ENCODE measurements around the gene SMC5.

The SMC5 gene

DNA sequence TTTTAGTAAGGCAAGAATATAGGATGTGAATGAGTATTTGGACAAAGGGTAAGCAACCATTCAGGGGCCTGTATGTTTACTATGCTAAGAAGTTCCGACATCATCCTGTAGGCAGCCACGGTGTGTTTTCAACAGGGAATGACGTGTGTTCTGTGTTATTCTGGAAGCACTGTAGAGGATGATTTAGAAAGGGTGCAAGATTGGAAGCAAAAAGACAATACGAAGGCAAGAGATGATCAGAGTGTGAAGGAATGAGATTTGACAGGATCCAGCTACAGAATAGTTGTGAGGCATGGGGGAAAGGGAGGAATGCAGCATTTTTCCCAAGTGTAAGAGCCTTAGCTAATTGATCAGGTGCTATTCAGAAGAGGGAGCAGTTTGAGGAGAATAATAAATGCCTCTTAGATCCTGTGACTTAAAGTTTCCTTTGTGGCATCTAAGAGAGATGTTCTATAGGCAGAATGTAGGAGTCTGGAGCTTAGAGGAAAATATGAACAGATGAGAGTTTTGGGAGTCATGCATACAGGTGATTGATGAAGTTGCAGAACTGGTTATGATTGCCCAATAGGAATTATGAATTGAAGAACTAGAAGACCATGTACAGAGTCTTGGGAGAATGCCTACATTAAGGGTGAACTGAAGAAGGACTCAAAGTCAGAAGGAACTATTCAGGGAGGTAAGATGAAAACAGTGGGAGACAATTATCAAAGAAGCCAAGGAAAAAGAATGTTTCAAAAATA, 2.5 kb downstream of the SMC5 start:
- in situ Hi-C loops (cut with MboI; ENCODE audit: low pct_unique_long_range_greater_than_20kb, low sequenced_read_pairs, unreplicated experiment), result no loop called here
- no peak for DNase-seq (ENCODE audit: low spot score)
- TF ChIP-seq, protein P1, sequence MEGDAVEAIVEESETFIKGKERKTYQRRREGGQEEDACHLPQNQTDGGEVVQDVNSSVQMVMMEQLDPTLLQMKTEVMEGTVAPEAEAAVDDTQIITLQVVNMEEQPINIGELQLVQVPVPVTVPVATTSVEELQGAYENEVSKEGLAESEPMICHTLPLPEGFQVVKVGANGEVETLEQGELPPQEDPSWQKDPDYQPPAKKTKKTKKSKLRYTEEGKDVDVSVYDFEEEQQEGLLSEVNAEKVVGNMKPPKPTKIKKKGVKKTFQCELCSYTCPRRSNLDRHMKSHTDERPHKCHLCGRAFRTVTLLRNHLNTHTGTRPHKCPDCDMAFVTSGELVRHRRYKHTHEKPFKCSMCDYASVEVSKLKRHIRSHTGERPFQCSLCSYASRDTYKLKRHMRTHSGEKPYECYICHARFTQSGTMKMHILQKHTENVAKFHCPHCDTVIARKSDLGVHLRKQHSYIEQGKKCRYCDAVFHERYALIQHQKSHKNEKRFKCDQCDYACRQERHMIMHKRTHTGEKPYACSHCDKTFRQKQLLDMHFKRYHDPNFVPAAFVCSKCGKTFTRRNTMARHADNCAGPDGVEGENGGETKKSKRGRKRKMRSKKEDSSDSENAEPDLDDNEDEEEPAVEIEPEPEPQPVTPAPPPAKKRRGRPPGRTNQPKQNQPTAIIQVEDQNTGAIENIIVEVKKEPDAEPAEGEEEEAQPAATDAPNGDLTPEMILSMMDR (IDR thresholded peaks at IDR 0.05; ENCODE audit: extremely low read depth, insufficient read depth, missing control alignments), result no peak

DNA sequence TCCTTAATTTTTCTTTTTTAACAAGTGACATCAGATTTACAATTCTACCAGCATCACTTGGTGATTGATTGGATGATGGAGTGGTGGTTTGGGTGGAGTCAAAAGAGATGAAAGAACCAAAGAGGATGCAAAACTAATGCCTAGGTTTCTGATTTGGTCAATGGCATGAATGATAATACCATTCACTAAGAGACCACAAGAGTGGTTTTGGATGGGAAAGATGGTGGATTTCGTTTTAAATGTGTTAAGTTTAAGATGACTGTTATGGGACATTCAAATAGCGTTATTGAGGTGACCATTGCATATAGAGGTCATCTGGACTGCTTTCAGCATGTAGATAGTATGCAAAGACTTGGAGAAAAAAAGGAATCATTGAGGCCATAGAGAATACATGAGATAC, 3.6 kb downstream of the SMC5 start:
- in situ Hi-C loops (cut with MboI; ENCODE audit: low pct_unique_long_range_greater_than_20kb, low sequenced_read_pairs, unreplicated experiment), result no loop called here
- no peak for DNase-seq (ENCODE audit: low spot score)
- TF ChIP-seq, protein P1 (IDR thresholded peaks at IDR 0.05; ENCODE audit: extremely low read depth, insufficient read depth, missing control alignments), result no peak

DNA sequence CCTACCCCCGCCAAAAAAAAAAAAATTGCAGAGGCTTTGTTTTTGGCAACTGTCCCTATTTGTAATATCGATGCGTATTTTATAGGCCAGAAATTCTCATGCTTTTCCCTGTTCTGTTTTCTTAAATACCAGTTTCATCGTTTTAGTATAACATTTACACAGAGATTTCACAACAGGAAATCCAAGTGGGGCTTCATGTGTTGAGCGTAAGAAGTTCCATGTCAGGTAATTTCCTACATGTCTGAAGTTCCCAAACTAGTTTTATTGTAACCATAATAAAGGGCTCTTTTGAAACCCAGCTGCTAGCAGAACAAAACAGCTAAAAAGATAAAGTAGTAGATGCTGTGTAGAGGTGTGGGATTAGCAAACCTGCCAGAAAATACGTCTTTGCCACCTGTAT, 4.2 kb downstream of the SMC5 start:
- in situ Hi-C loops (cut with MboI; ENCODE audit: low pct_unique_long_range_greater_than_20kb, low sequenced_read_pairs, unreplicated experiment), result no loop called here

DNA sequence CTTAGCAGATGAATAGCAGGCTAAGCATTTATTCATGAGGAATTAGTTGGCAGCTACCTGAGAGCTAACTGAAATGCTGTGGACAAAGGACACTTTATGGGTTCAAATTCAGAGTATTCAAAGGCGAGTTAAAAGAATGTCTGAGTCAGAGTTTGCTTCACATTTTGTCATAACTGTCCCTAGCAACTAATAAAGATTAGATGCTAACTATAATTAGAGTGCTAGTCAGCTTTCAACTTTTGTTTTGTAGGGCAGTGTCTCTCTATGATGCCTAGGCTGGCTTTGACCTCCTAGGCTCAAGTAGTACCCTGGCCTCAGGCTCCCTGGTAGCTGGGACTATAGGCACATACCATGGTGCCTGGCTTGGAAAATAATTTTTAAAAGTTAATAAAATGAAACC, 4.6 kb downstream of the SMC5 start:
- no peak for DNase-seq (ENCODE audit: low spot score)
- TF ChIP-seq, protein P1 (IDR thresholded peaks at IDR 0.05; ENCODE audit: extremely low read depth, insufficient read depth, missing control alignments), result no peak
- in situ Hi-C loops (cut with MboI; ENCODE audit: low pct_unique_long_range_greater_than_20kb, low sequenced_read_pairs, unreplicated experiment), result no loop called here

More for the DNA sequence above, 4.2 kb downstream of the SMC5 start:
- no peak for DNase-seq (ENCODE audit: low spot score)
- TF ChIP-seq, protein P1 (IDR thresholded peaks at IDR 0.05; ENCODE audit: extremely low read depth, insufficient read depth, missing control alignments), result no peak

DNA sequence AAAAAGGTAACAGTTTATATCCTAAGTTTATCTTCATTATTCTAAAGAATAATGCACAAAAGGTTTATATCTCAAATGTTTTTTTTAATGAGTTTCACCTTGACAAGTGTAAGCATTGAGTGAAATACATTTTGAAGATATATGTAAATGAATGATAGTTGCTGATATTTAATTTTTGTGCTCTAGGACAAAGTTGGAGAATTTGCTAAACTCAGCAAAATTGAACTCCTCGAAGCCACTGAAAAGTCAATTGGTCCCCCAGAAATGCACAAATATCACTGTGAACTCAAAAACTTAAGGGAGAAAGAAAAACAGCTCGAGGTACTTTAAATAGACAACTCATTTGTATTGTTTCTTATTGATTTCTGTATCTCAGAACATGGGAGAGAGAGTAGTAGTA, 19.5 kb downstream of the SMC5 start:
- TF ChIP-seq, protein P1 (IDR thresholded peaks at IDR 0.05; ENCODE audit: extremely low read depth, insufficient read depth, missing control alignments), result no peak

DNA sequence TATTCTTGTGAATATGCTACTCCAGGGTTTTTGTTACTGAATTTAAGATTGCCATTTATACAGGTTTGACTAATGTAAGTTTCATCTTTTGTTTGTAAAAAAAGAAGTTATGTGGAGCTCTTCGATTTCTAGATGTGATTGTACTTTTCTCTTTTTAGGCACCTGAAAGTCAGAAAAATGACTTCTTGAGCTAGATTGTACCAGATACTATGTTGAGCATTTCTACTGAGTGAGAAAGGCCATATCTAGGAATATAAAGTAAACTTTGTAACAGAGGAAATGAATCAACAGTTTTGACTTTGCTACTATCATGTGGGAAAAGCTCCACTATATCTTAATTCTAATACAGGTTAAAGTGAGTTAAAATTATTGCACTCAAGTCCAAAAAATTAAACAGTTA, 25.1 kb downstream of the SMC5 start:
- DNase-seq (ENCODE audit: low spot score), result no peak
- TF ChIP-seq, protein P1 (IDR thresholded peaks at IDR 0.05; ENCODE audit: extremely low read depth, insufficient read depth, missing control alignments), result no peak
- in situ Hi-C loops (cut with MboI; ENCODE audit: low pct_unique_long_range_greater_than_20kb, low sequenced_read_pairs, unreplicated experiment), result no loop called here

More for the DNA sequence above, 19.5 kb downstream of the SMC5 start:
- in situ Hi-C loops (cut with MboI; ENCODE audit: low pct_unique_long_range_greater_than_20kb, low sequenced_read_pairs, unreplicated experiment), result no loop called here
- no peak for DNase-seq (ENCODE audit: low spot score)
